Measurements from ENCODE around the gene ARRB2.

GRCh38 chr17:4742629-4743028 lies 32.2 kb downstream of the ARRB2 start:
- TF ChIP-seq SP2 (IDR thresholded peaks at IDR 0.05; ENCODE audit: low read length) (no peak), CTCF (IDR thresholded peaks at IDR 0.05; ENCODE audit: control extremely low read depth in 1 of 3, insufficient read depth in 1 of 3, low read depth in 1 of 3, low read length in 3 of 3) (no peak), SIRT6 (IDR thresholded peaks at IDR 0.05; ENCODE audit: low read length) (no peak), GABPA (IDR thresholded peaks at IDR 0.05; ENCODE audit: borderline replicate concordance, insufficient read depth, low read length) (no peak), EZH2 (IDR thresholded peaks at IDR 0.05; ENCODE audit: low read depth, low read length, severe bottlenecking) (no peak)

All from H1 (cell line).